HCT116 (cell line): ENCODE data around the gene FAM118B. TPM values are rescaled to one million over a fixed set of nuclear protein-coding genes. Genes with fewer than 3 reads are reported as not detected.

ENCODE experiments used
- ATAC-seq: fragments of 200-7000 bp; cut with Tn5 transposase; 2 replicates; pipeline ENCODE4 v1.9.1; 2020; ENCODE audit warnings: mild to moderate bottlenecking, moderate library complexity
- BruUV-seq: library from RNA; stranded (reverse); fragments of 400-500 nt; replicated peaks from 2 replicates; lab custom pipeline; 2021; lab: Mats Ljungman, UMichigan
- CTCF ChIA-PET: fragments of 300-600 bp; sonication (Branson Sonifier 250); formaldehyde crosslinking; loops from one replicate; lab custom pipeline; 2021; ENCODE audit warnings: antibody characterized with exemption; lab: Charles Lee
- POLR2A ChIA-PET: fragments of 300-600, 350-600 bp; sonication (Branson Sonifier 250); formaldehyde crosslinking; loops from one replicate; lab custom pipeline; 2021; ENCODE audit warnings: antibody characterized with exemption; lab: Charles Lee
- RAD21 ChIA-PET, 2 experiments: fragments of 300-600 bp; sonication (Branson Sonifier 250); formaldehyde crosslinking; loops; one replicate each; lab custom pipeline; 2023; ENCODE audit warnings: low total read pairs in 2 of 2; ENCODE audit not compliant: uncharacterized antibody in 2 of 2, unreplicated experiment in 2 of 2, low non-redundant PET in 1 of 2; lab: Charles Lee
- DNase-seq: peaks from one replicate; pipeline ENCODE4 v3.0.0-alpha.2; 2010; ENCODE audit warnings: low read depth, low spot score
- H2AFZ ChIP-seq: fragments of 200-600 bp; shearing (Covaris generic), sonication (generic); 2 replicates; pipeline ENCODE4 v1.6.1; 2017; ENCODE audit warnings: low read depth, mixed run types, mixed read lengths, antibody characterized with exemption, low read length; ENCODE audit not compliant: poor library complexity, severe bottlenecking
- H3K27ac ChIP-seq: 2 replicates; pipeline ENCODE4 v1.5.1; 2012; ENCODE audit warnings: low read depth, low read length
- H3K27me3 ChIP-seq: fragments of 200-600 bp; sonication (generic); 2 replicates; pipeline ENCODE4 v1.6.1; 2016; ENCODE audit warnings: mixed run types, low read length, mixed read lengths; ENCODE audit not compliant: insufficient read depth
- H3K36me3 ChIP-seq, 2 experiments: fragments of 200-500 bp in 1 of 2; fragments of 200-600 bp in 1 of 2; sonication (Bioruptor generic) in 1 of 2; sonication (generic) in 1 of 2; 2 replicates each; pipeline versions ENCODE4 v1.5.1 to v1.6.1; 2014 to 2016; ENCODE audit warnings: low read length in 2 of 2, inconsistent platforms in 1 of 2, mixed read lengths in 1 of 2, mixed run types in 1 of 2; ENCODE audit not compliant: insufficient read depth in 2 of 2, control insufficient read depth in 1 of 2
- H3K4me1 ChIP-seq, 2 experiments: fragments of 200-600 bp in 1 of 2; sonication (generic) in 1 of 2; 2 replicates each; pipeline versions ENCODE4 v1.5.1 to v1.6.1; 2012 to 2017; ENCODE audit warnings: low read length in 2 of 2, inconsistent platforms in 1 of 2, mild to moderate bottlenecking in 1 of 2, mixed read lengths in 1 of 2, mixed run types in 1 of 2, moderate library complexity in 1 of 2; ENCODE audit not compliant: insufficient read depth in 2 of 2, control insufficient read depth in 1 of 2
- H3K4me2 ChIP-seq: fragments of 200-600 bp; sonication (generic); 2 replicates; pipeline ENCODE4 v1.6.1; 2017; ENCODE audit warnings: mixed run types, low read length, mixed read lengths
- H3K4me3 ChIP-seq, 2 experiments: fragments of 200-600 bp in 1 of 2; sonication (generic) in 1 of 2; replicated peaks in 1 of 2; 2 replicates each; pipeline ENCODE4 v1.5.1; 2011 to 2016; ENCODE audit warnings: low read length in 2 of 2, control low read depth in 1 of 2, low read depth in 1 of 2, mild to moderate bottlenecking in 1 of 2, mixed read lengths in 1 of 2, mixed run types in 1 of 2
- H3K79me2 ChIP-seq: fragments of 200-600 bp; sonication (generic); 2 replicates; pipeline ENCODE4 v1.6.1; 2017; ENCODE audit warnings: mild to moderate bottlenecking, mixed run types, low read length, moderate library complexity, mixed read lengths; ENCODE audit not compliant: insufficient read depth
- H3K9ac ChIP-seq: fragments of 200-600 bp; sonication (generic); 2 replicates; pipeline ENCODE4 v1.6.1; 2016; ENCODE audit warnings: low read length, mixed read lengths
- H3K9me2 ChIP-seq: fragments of 200-600 bp; sonication (generic), shearing (Covaris generic); 2 replicates; pipeline ENCODE4 v1.6.1; 2017; ENCODE audit warnings: mixed run types, mild to moderate bottlenecking, moderate library complexity; ENCODE audit not compliant: insufficient read depth
- H3K9me3 ChIP-seq, 2 experiments: fragments of 200-500 bp in 1 of 2; fragments of 200-600 bp in 1 of 2; sonication (Bioruptor generic) in 1 of 2; sonication (generic) in 1 of 2; 2 replicates each; pipeline ENCODE4 v1.6.1; 2014 to 2017; ENCODE audit warnings: low read length in 2 of 2, mixed read lengths in 2 of 2, inconsistent platforms in 1 of 2, low read depth in 1 of 2, mild to moderate bottlenecking in 1 of 2, mixed run types in 1 of 2, moderate library complexity in 1 of 2; ENCODE audit not compliant: control insufficient read depth in 1 of 2, insufficient read depth in 1 of 2
- H4K20me1 ChIP-seq: fragments of 200-600 bp; sonication (generic), shearing (Covaris generic); 2 replicates; pipeline ENCODE4 v1.6.1; 2017; ENCODE audit warnings: mixed run types, mild to moderate bottlenecking, moderate library complexity; ENCODE audit not compliant: insufficient read depth
- CBX3 ChIP-seq: IDR thresholded peaks from 2 replicates; pipeline ENCODE4 v1.6.1; 2012; ENCODE audit warnings: low read depth
- CEBPB ChIP-seq: IDR thresholded peaks from 2 replicates; pipeline ENCODE4 v1.6.1; 2012; ENCODE audit warnings: low read depth
- EGR1 ChIP-seq: IDR thresholded peaks from 2 replicates; pipeline ENCODE4 v1.6.1; 2012; ENCODE audit warnings: low read depth
- ELF1 ChIP-seq: IDR thresholded peaks from 2 replicates; pipeline ENCODE4 v1.6.1; 2012; ENCODE audit warnings: low read depth, borderline replicate concordance
- EZH2 ChIP-seq: fragments of 200-600 bp; sonication (generic); IDR thresholded peaks from 2 replicates; pipeline ENCODE4 v1.6.1; 2017; ENCODE audit warnings: antibody characterized with exemption, mixed run types
- EZH2phosphoT487 ChIP-seq: fragments of 200-600 bp; IDR thresholded peaks from 2 replicates; pipeline ENCODE4 v1.6.1; 2018; ENCODE audit warnings: antibody characterized with exemption, borderline replicate concordance
- JUND ChIP-seq: IDR thresholded peaks from 2 replicates; pipeline ENCODE4 v1.6.1; 2012
- RAD21 ChIP-seq: IDR thresholded peaks from 2 replicates; pipeline ENCODE4 v1.6.1; 2012; ENCODE audit warnings: low read depth, mild to moderate bottlenecking
- ZFX ChIP-seq: fragments of 450-650 bp; IDR thresholded peaks from 2 replicates; pipeline ENCODE4 v1.6.1; 2017
- ZNF274 ChIP-seq: fragments of 200-500 bp; sonication (Bioruptor generic); IDR thresholded peaks from 2 replicates; pipeline ENCODE4 v1.6.1; 2014; ENCODE audit warnings: mild to moderate bottlenecking, low read depth, low read length, inconsistent platforms
- intact Hi-C: fragments of 100-400 bp; cut with micrococcal nuclease; formaldehyde crosslinking; loops from 2 replicates; pipeline ENCODE4 v1.10.0; 2022
- total RNA-seq: library from RNA; stranded (reverse); gene quantifications from one replicate; pipeline ENCODE4 v1.2.1, GENCODE V29; 2021; ENCODE audit not compliant: unreplicated experiment
- TF ChIP-seq, protein P1 (sequence below): IDR thresholded peaks from 2 replicates; pipeline ENCODE4 v1.6.1; 2011; ENCODE audit warnings: mild to moderate bottlenecking, low read length, moderate library complexity; ENCODE audit not compliant: insufficient replicate concordance; ENCODE audit errors: extremely low read depth
- TF ChIP-seq, protein P2 (sequence below): IDR thresholded peaks from 2 replicates; pipeline ENCODE4 v1.6.1; 2012; ENCODE audit warnings: low read depth
- TF ChIP-seq, protein P3 (sequence below): IDR thresholded peaks from 2 replicates; pipeline ENCODE4 v1.6.1; 2012
- TF ChIP-seq, protein P4 (sequence below): IDR thresholded peaks from 2 replicates; pipeline ENCODE4 v1.6.1; 2012

FAM118B gene
- total RNA-seq, 1 experiment from 2014 or later = 12.8 TPM

DNA sequence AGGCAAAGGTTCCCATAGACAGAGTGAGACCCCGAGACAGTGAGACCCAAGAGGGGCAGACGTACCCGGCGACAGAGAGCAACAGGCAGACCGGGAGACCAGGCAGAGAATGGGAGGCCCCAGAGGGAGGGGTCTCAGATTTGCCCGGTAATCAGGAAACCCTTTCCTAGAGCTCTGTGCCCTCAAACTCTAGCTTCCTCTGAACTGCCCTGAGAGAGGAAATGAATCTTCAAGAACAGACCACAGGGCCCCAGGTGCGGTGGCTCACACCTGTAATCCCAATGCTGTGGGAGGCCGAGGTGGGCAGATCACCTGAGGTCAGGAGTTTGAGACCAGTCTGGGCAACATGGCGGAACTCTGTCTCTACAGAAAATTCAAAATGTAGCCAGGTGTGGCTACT lies 47.8 kb upstream of the FAM118B start (continued):
- TF ChIP-seq, protein P1, sequence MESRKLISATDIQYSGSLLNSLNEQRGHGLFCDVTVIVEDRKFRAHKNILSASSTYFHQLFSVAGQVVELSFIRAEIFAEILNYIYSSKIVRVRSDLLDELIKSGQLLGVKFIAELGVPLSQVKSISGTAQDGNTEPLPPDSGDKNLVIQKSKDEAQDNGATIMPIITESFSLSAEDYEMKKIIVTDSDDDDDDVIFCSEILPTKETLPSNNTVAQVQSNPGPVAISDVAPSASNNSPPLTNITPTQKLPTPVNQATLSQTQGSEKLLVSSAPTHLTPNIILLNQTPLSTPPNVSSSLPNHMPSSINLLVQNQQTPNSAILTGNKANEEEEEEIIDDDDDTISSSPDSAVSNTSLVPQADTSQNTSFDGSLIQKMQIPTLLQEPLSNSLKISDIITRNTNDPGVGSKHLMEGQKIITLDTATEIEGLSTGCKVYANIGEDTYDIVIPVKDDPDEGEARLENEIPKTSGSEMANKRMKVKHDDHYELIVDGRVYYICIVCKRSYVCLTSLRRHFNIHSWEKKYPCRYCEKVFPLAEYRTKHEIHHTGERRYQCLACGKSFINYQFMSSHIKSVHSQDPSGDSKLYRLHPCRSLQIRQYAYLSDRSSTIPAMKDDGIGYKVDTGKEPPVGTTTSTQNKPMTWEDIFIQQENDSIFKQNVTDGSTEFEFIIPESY = no peak
- no peak for TF ChIP-seq CEBPB
- TF ChIP-seq ZFX = no peak
- no peak for TF ChIP-seq EZH2

DNA sequence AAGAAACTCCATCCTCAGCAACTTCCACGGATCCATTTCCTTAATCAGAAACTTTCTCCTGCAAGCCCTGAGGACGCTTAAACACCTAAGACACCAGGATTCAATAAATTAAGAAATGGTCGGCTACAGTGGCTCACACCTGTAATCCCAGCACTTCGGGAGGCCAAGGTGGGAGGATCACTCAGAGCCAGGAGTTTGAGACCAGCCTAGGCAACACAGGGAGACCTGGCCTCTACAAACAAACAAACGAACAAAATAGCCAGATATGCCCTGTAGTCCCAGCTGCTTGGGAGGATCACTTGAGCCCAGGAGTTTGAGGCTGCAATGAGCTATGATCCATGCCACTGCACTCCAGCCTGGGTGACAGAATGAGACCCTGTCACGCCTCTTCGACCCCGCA lies 46.8 kb upstream of the FAM118B start:
- Histone ChIP-seq H3K4me2 (no peak overlapping the region), H3K79me2 (no peaks in the 10 kb centered on the region), H4K20me1 (no peaks in the 10 kb centered on the region), H2AFZ (no peak overlapping the region), H3K9me2 (no peaks in the 10 kb centered on the region), H3K4me3 (no peak overlapping the region), H3K27ac (no peak overlapping the region), H3K9me3 (no peaks in the 10 kb centered on the region), H3K36me3 (no peaks in the 10 kb centered on the region), H3K9ac (no peak overlapping the region), H3K27me3 (no peaks in the 10 kb centered on the region), H3K4me1 (peaks cover 0 to 5% of the 10 kb centered on the region in 2 experiments; a peak in 1 of 4 replicates)
- TF ChIP-seq, protein P1 = no peak
- no peak for TF ChIP-seq ELF1
- no peak for TF ChIP-seq EGR1
- TF ChIP-seq EZH2 = no peak
- no peak for TF ChIP-seq JUND
- TF ChIP-seq ZNF274 = no peak
- TF ChIP-seq, protein P2, sequence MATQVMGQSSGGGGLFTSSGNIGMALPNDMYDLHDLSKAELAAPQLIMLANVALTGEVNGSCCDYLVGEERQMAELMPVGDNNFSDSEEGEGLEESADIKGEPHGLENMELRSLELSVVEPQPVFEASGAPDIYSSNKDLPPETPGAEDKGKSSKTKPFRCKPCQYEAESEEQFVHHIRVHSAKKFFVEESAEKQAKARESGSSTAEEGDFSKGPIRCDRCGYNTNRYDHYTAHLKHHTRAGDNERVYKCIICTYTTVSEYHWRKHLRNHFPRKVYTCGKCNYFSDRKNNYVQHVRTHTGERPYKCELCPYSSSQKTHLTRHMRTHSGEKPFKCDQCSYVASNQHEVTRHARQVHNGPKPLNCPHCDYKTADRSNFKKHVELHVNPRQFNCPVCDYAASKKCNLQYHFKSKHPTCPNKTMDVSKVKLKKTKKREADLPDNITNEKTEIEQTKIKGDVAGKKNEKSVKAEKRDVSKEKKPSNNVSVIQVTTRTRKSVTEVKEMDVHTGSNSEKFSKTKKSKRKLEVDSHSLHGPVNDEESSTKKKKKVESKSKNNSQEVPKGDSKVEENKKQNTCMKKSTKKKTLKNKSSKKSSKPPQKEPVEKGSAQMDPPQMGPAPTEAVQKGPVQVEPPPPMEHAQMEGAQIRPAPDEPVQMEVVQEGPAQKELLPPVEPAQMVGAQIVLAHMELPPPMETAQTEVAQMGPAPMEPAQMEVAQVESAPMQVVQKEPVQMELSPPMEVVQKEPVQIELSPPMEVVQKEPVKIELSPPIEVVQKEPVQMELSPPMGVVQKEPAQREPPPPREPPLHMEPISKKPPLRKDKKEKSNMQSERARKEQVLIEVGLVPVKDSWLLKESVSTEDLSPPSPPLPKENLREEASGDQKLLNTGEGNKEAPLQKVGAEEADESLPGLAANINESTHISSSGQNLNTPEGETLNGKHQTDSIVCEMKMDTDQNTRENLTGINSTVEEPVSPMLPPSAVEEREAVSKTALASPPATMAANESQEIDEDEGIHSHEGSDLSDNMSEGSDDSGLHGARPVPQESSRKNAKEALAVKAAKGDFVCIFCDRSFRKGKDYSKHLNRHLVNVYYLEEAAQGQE = no peak
- TF ChIP-seq, protein P3, sequence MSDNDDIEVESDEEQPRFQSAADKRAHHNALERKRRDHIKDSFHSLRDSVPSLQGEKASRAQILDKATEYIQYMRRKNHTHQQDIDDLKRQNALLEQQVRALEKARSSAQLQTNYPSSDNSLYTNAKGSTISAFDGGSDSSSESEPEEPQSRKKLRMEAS = no peak
- no peak for TF ChIP-seq EZH2phosphoT487
- no peak for TF ChIP-seq CBX3
- TF ChIP-seq RAD21 = no peak
- TF ChIP-seq, protein P4, sequence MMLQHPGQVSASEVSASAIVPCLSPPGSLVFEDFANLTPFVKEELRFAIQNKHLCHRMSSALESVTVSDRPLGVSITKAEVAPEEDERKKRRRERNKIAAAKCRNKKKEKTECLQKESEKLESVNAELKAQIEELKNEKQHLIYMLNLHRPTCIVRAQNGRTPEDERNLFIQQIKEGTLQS = no peak
- ATAC-seq = no peak
- CTCF ChIA-PET = no interaction called here
- intact Hi-C loops = no loop called here
- RAD21 ChIA-PET = no interaction called here
- DNase-seq = no peak
- POLR2A ChIA-PET = no interaction called here
- no TSS peak for BruUV-seq
